ENCODE results near the gene SLC1A2. TPM values are rescaled to one million over a fixed set of nuclear protein-coding genes. Genes with fewer than 3 reads are reported as not detected.

The SLC1A2 gene
- total RNA-seq, 1 donor from 2014 or later, result 54.3 TPM

GRCh38 chr11:35321111-35321510 lies 98.2 kb downstream of the SLC1A2 start:
- Mint-ChIP-seq H3K9me3 (ENCODE audit: unreplicated experiment) (no peaks in the 10 kb centered on the region), H3K4me3 (ENCODE audit: unreplicated experiment) (peak overlapping the region; percentile 35), H3K27ac (ENCODE audit: unreplicated experiment) (peak overlapping the region; percentile 36), H3K27me3 (ENCODE audit: unreplicated experiment) (no peaks in the 10 kb centered on the region), H3K4me1 (ENCODE audit: low read depth, unreplicated experiment) (peaks cover 33% of the 10 kb centered on the region), H3K36me3 (ENCODE audit: unreplicated experiment) (peaks cover 9% of the 10 kb centered on the region)
- TF ChIP-seq CTCF (IDR thresholded peaks at IDR 0.05; ENCODE audit: partially characterized antibody, unreplicated experiment), result no peak
- no peak for DNase-seq

DNA sequence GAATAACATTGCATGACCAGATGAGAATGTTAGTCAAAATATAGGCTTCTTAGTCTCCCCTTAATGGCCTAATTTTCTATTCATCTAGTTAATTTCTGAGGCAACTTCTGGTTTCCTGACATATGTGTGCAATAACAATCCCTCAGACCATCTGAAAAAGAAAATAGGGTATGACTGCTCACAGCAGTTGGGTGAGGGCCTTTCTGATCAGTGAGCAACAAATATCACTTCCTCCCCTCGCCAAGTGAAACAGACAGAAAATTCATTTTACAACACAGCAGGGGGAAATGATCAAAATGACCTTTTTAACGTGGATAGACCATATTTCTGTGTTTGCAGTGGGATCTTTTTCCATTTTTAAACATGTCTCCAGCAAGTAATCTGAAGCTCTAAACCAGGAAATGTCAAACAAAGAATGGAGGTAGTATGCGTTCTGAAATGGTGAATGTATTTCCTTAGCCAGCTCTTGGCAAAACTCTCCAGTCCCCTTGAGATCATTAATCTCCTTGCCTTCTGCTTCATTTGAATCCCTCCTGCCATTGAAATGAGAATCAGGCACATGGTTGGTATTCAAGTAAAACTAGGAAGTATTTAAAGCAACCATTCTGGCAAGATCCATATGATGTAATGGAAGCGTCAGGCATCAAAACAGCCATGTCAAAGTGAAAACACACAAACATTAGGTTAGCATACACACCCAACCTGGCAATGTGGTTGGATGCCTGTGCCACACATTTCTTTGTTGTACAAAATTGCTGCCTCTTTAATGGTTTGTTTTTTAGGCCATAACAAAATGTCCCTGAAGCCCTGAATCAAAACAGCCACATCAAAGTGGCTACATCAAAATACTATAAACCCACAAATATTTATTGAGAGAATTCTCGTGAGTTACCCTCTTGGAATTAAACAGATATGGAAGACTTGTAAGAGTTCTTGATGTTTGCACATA lies 100.1 kb downstream of the SLC1A2 start:
- H3K9me3 Mint-ChIP-seq (ENCODE audit: unreplicated experiment), result no peaks in the 10 kb centered on the region
- peaks cover 13% of the 10 kb centered on the region for H3K36me3 Mint-ChIP-seq (ENCODE audit: unreplicated experiment)
- H3K4me3 Mint-ChIP-seq (ENCODE audit: unreplicated experiment), result no peak overlapping the region
- no peak for TF ChIP-seq CTCF (IDR thresholded peaks at IDR 0.05; ENCODE audit: partially characterized antibody, unreplicated experiment)
- H3K4me1 Mint-ChIP-seq (ENCODE audit: low read depth, unreplicated experiment), result peaks cover 33% of the 10 kb centered on the region
- DNase-seq, result no peak
- peak overlapping the region; percentile 1 for H3K27ac Mint-ChIP-seq (ENCODE audit: unreplicated experiment)
- H3K27me3 Mint-ChIP-seq (ENCODE audit: unreplicated experiment), result no peaks in the 10 kb centered on the region

- no peak overlapping the region for H3K27ac Mint-ChIP-seq (ENCODE audit: unreplicated experiment)
- H3K4me3 Mint-ChIP-seq (ENCODE audit: unreplicated experiment), result no peak overlapping the region
- no peak for TF ChIP-seq CTCF (IDR thresholded peaks at IDR 0.05; ENCODE audit: partially characterized antibody, unreplicated experiment)
- no peaks in the 10 kb centered on the region for H3K9me3 Mint-ChIP-seq (ENCODE audit: unreplicated experiment)
- H3K36me3 Mint-ChIP-seq (ENCODE audit: unreplicated experiment), result peaks cover 13% of the 10 kb centered on the region
- peaks cover 33% of the 10 kb centered on the region for H3K4me1 Mint-ChIP-seq (ENCODE audit: low read depth, unreplicated experiment)
- no peak for DNase-seq
- H3K27me3 Mint-ChIP-seq (ENCODE audit: unreplicated experiment), result no peaks in the 10 kb centered on the region
Measured at GRCh38 chr11:35318309-35318708, 101.0 kb downstream of the SLC1A2 start.

DNA sequence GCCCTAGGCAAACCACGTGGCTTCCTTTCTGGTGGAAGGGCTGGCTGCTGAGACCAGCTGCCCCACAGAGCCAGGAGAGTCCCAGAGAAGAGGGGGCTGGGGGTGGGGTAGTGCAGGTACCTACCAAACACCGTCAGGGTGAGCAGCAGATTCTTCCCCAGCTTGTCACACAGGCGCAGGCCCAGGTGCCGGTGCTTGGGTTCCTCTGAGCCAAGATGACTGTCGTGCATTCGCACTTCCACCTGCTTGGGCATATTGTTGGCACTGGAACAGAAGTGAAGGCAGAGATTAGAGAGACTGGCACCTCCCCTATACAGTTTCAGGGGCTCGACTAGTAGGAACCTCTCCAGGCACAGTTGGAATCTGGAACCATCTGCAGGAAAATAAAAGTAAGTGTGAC lies 102.1 kb downstream of the SLC1A2 start:
- Mint-ChIP-seq H3K27me3 (ENCODE audit: unreplicated experiment) (no peaks in the 10 kb centered on the region), H3K4me1 (ENCODE audit: low read depth, unreplicated experiment) (peaks cover 29% of the 10 kb centered on the region)

More for the DNA sequence above, 102.1 kb downstream of the SLC1A2 start:
- peaks cover 13% of the 10 kb centered on the region for H3K36me3 Mint-ChIP-seq (ENCODE audit: unreplicated experiment)
- H3K9me3 Mint-ChIP-seq (ENCODE audit: unreplicated experiment), result no peaks in the 10 kb centered on the region
- DNase-seq, result no peak
- no peak for TF ChIP-seq CTCF (IDR thresholded peaks at IDR 0.05; ENCODE audit: partially characterized antibody, unreplicated experiment)
- no peak overlapping the region for H3K27ac Mint-ChIP-seq (ENCODE audit: unreplicated experiment)
- no peak overlapping the region for H3K4me3 Mint-ChIP-seq (ENCODE audit: unreplicated experiment)
